D721Med (cell line): ENCODE data around the gene SSR3.

Experiments
- DNase-seq: peaks from one replicate; pipeline ENCODE4 v3.0.0; 2011; ENCODE audit warnings: low spot score; ENCODE audit not compliant: insufficient read length
- FAIRE-seq: peaks from 2 replicates; lab custom pipeline; 2011; peaks lifted over from hg19 to GRCh38; lab: Jason Lieb, UNC
- TF ChIP-seq, protein P1 (sequence below): IDR thresholded peaks from 2 replicates; pipeline ENCODE4 v1.5.1; 2012; ENCODE audit warnings: mild to moderate bottlenecking, control low read depth; ENCODE audit not compliant: insufficient read depth; ENCODE audit errors: missing control alignments

The SSR3 gene

GRCh38 chr3:156509189-156510174, 45.4 kb downstream of the SSR3 start:
- peak; percentile 79 for FAIRE-seq
- TF ChIP-seq, protein P1, sequence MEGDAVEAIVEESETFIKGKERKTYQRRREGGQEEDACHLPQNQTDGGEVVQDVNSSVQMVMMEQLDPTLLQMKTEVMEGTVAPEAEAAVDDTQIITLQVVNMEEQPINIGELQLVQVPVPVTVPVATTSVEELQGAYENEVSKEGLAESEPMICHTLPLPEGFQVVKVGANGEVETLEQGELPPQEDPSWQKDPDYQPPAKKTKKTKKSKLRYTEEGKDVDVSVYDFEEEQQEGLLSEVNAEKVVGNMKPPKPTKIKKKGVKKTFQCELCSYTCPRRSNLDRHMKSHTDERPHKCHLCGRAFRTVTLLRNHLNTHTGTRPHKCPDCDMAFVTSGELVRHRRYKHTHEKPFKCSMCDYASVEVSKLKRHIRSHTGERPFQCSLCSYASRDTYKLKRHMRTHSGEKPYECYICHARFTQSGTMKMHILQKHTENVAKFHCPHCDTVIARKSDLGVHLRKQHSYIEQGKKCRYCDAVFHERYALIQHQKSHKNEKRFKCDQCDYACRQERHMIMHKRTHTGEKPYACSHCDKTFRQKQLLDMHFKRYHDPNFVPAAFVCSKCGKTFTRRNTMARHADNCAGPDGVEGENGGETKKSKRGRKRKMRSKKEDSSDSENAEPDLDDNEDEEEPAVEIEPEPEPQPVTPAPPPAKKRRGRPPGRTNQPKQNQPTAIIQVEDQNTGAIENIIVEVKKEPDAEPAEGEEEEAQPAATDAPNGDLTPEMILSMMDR: peak; percentile 62
- DNase-seq: no peak

- TF ChIP-seq, protein P1: no peak
- DNase-seq (no peak), FAIRE-seq (no peak)
These were observed 47.6 kb downstream of the SSR3 start for GRCh38 chr3:156507285-156507684.

DNA sequence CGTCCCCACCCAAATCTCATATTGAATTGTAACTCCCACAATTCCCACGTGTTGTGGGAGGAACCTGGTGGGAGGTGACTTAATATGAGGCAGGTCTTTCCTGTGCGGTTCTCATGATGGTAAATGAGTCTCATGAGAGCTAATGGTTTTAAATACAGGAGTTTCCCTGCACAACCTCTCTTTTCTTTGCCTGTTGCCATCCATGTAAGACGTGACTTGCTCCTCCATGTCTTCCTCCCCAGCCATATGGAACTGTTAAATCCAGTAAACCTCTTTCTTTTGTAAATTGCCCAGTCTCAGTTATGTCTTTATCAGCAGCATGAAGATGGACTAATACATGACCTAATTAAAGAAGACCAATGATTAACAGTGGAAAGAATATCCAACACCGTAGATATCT, 56.6 kb downstream of the SSR3 start:
- DNase-seq (no peak), FAIRE-seq (no peak)
- TF ChIP-seq, protein P1: no peak

GRCh38 chr3:156497326-156497725, 57.6 kb downstream of the SSR3 start:
- TF ChIP-seq, protein P1: no peak
- DNase-seq (no peak), FAIRE-seq (no peak)

DNA sequence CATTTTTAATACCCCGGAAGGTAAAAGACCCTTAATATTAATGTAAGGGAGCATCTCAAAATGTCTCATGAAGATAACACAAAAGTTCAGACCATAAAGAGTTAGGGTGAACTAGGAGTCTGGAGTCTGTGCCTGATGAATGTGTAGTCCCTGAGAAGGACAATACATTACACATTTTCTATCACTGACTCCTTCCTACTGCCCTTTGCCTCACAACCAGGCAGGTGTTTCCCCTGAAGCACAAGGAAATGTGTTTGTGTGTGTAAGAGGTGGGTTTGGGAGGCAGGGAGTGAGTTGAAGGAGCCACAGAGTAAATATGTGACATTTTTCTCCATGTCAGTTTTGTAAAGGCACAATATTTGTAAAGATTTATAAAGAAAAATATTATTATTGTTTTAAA, 59.1 kb downstream of the SSR3 start:
- TF ChIP-seq, protein P1: no peak
- DNase-seq: no peak
- FAIRE-seq: no peak

GRCh38 chr3:156493887-156494286, 61.0 kb downstream of the SSR3 start:
- FAIRE-seq (no peak), DNase-seq (no peak)
- TF ChIP-seq, protein P1: no peak

GRCh38 chr3:156492801-156493261, 62.1 kb downstream of the SSR3 start:
- TF ChIP-seq, protein P1: no peak

More at GRCh38 chr3:156492801-156493261, 62.1 kb downstream of the SSR3 start:
- FAIRE-seq: no peak
- DNase-seq: no peak
